GM12892 (cell line): Measurements from ENCODE around the gene ZNF562. TPM values are rescaled to one million over a fixed set of nuclear protein-coding genes. Genes with fewer than 3 reads are reported as not detected.
"Not testable (repeated sequence)": the region's sequence is repeated elsewhere in the genome, so short reads cannot be mapped to it uniquely, and the experiment has no call there.

Source experiments
- DNase-seq: peaks from one replicate; pipeline ENCODE4 v3.0.0; 2011; ENCODE audit not compliant: insufficient read length
- FAIRE-seq: peaks from 2 replicates; lab custom pipeline; 2011; peaks lifted over from hg19 to GRCh38; lab: Jason Lieb, UNC
- POLR2A ChIP-seq: IDR thresholded peaks from 2 replicates; pipeline ENCODE4 v1.6.1; 2011; ENCODE audit warnings: low read depth, low read length, control low read depth
- POLR2AphosphoS5 ChIP-seq: IDR thresholded peaks from 2 replicates; pipeline ENCODE4 v1.6.1; 2011; ENCODE audit warnings: low read depth, low read length, control low read depth
- TAF1 ChIP-seq: IDR thresholded peaks from 2 replicates; pipeline ENCODE4 v1.6.1; 2011; ENCODE audit warnings: low read depth, mild to moderate bottlenecking, control low read depth, low read length, borderline replicate concordance
- polyA plus RNA-seq: library from polyadenylated mRNA; unstranded; fragments of >200 nt; gene quantifications from one replicate; pipeline ENCODE4 v1.2.1, GENCODE V29; 2012; ENCODE audit warnings: missing spikeins, inconsistent platforms; ENCODE audit not compliant: missing spikeins

ZNF562 gene
- polyA plus RNA-seq = 7.4 TPM

GRCh38 chr19:9674663-9675357 lies at the start of gene ZNF562:
ZNF562 (minus strand) TSS chr19:9675100; CDS start chr19:9660744, 14,356 bp downstream.
- peak; percentile 71 for DNase-seq
- TF ChIP-seq TAF1 (peak; percentile 48; the same call in 1 of the 2 replicates), POLR2AphosphoS5 (peak; percentile 69; the same call in 1 of the 2 replicates), POLR2A (peak; percentile 83)
- peak; percentile 76 for FAIRE-seq

GRCh38 chr19:9724157-9724556 lies 49.3 kb upstream of the ZNF562 start:
- FAIRE-seq (no peak), DNase-seq (no peak)
- TF ChIP-seq POLR2AphosphoS5 (no peak), POLR2A (no peak), TAF1 (no peak)

GRCh38 chr19:9721861-9722260 lies 47.0 kb upstream of the ZNF562 start:
- DNase-seq (no peak), FAIRE-seq (no peak)
- TF ChIP-seq POLR2A (no peak), POLR2AphosphoS5 (no peak), TAF1 (no peak)

- TF ChIP-seq TAF1 (no peak), POLR2A (no peak), POLR2AphosphoS5 (no peak)
- no peak for FAIRE-seq
These were observed 45.6 kb upstream of the ZNF562 start for GRCh38 chr19:9720541-9720940.

GRCh38 chr19:9711815-9712214 lies 36.9 kb upstream of the ZNF562 start:
- FAIRE-seq (no peak), DNase-seq (no peak)
- TF ChIP-seq POLR2AphosphoS5 (no peak), TAF1 (no peak), POLR2A (no peak)

More at GRCh38 chr19:9720541-9720940, 45.6 kb upstream of the ZNF562 start:
- no peak for DNase-seq

GRCh38 chr19:9709305-9709704 lies 34.4 kb upstream of the ZNF562 start:
- no peak for FAIRE-seq
- TF ChIP-seq TAF1 (no peak), POLR2A (no peak), POLR2AphosphoS5 (no peak)

GRCh38 chr19:9705836-9706235 lies 30.9 kb upstream of the ZNF562 start:
- FAIRE-seq (no peak), DNase-seq (no peak)
- TF ChIP-seq POLR2AphosphoS5 = no peak
- no peak for TF ChIP-seq POLR2A
- TF ChIP-seq TAF1 = no peak

More at GRCh38 chr19:9709305-9709704, 34.4 kb upstream of the ZNF562 start:
- DNase-seq = no peak

- FAIRE-seq = no peak
- DNase-seq = no peak
- TF ChIP-seq POLR2A (no peak), POLR2AphosphoS5 (no peak), TAF1 (no peak)
These were observed 27.3 kb upstream of the ZNF562 start for GRCh38 chr19:9702186-9702585.

GRCh38 chr19:9700229-9700981 lies 25.5 kb upstream of the ZNF562 start:
- TF ChIP-seq POLR2A (no peak), TAF1 (no peak), POLR2AphosphoS5 (no peak)
- DNase-seq = no peak
- FAIRE-seq = no peak

- not testable (repeated sequence) for FAIRE-seq, DNase-seq
These were observed 15.4 kb upstream of the ZNF562 start for GRCh38 chr19:9690301-9690700.

GRCh38 chr19:9679996-9680395 lies 5.1 kb upstream of the ZNF562 start:
- not testable (repeated sequence) for DNase-seq, FAIRE-seq

GRCh38 chr19:9675358-9675901 lies 530 bp upstream of the ZNF562 start:
- DNase-seq, FAIRE-seq: not testable (repeated sequence)

- DNase-seq (no peak), FAIRE-seq (no peak)
These were observed 813 bp downstream of the ZNF562 start for GRCh38 chr19:9673912-9674662.

More at GRCh38 chr19:9673912-9674662, 813 bp downstream of the ZNF562 start:
- TF ChIP-seq TAF1 (no peak), POLR2A (no peak), POLR2AphosphoS5 (no peak)
